GM19099 (cell line): ENCODE measurements around the gene ZNF691.

Experiments
- POLR2A ChIP-seq: IDR thresholded peaks from 3 replicates; pipeline ENCODE4 v1.6.1; 2011; ENCODE audit warnings: low read depth; ENCODE audit not compliant: insufficient read length; ENCODE audit errors: extremely low read depth

Gene ZNF691

GRCh38 chr1:42846257-42847110, at the start of gene ZNF691:
ZNF691 (plus strand) TSS chr1:42846613; CDS start chr1:42849659, 3,046 bp downstream.
- TF ChIP-seq POLR2A = peak; percentile 79

GRCh38 chr1:42797414-42797813, 49.0 kb upstream of the ZNF691 start:
- no peak for TF ChIP-seq POLR2A

GRCh38 chr1:42797979-42798378, 48.4 kb upstream of the ZNF691 start:
- no peak for TF ChIP-seq POLR2A

- TF ChIP-seq POLR2A = no peak
Measured at GRCh38 chr1:42801832-42802473, 44.5 kb upstream of the ZNF691 start.

- TF ChIP-seq POLR2A = no peak
Measured at GRCh38 chr1:42806171-42806570, 40.2 kb upstream of the ZNF691 start.

GRCh38 chr1:42806593-42806992, 39.8 kb upstream of the ZNF691 start:
- TF ChIP-seq POLR2A = no peak

GRCh38 chr1:42807056-42807668, 39.3 kb upstream of the ZNF691 start:
- no peak for TF ChIP-seq POLR2A

- no peak for TF ChIP-seq POLR2A
Measured at GRCh38 chr1:42815941-42816584, 30.4 kb upstream of the ZNF691 start.

GRCh38 chr1:42816585-42817439, 29.6 kb upstream of the ZNF691 start, which contains the start of the genes ERMAP and SVBP:
ERMAP (plus strand) TSS chr1:42817122; CDS start chr1:42830449, 13,327 bp downstream.
SVBP (minus strand) TSS chr1:42817397; CDS start chr1:42816544, 853 bp downstream.
- TF ChIP-seq POLR2A = peak; percentile 77

GRCh38 chr1:42817440-42817767, 29.0 kb upstream of the ZNF691 start:
- TF ChIP-seq POLR2A = no peak

GRCh38 chr1:42817976-42818375, 28.4 kb upstream of the ZNF691 start:
- no peak for TF ChIP-seq POLR2A

- no peak for TF ChIP-seq POLR2A
Measured at GRCh38 chr1:42820813-42821212, 25.6 kb upstream of the ZNF691 start.

GRCh38 chr1:42821690-42822089, 24.7 kb upstream of the ZNF691 start:
- no peak for TF ChIP-seq POLR2A

GRCh38 chr1:42822800-42823392, 23.5 kb upstream of the ZNF691 start:
- TF ChIP-seq POLR2A = no peak
